ENCODE data around the gene GPR61. TPM values are rescaled to one million over a fixed set of nuclear protein-coding genes. Genes with fewer than 3 reads are reported as not detected.

Gene GPR61
- polyA plus RNA-seq, 1 donor from 2014 or later, result 9.7 TPM

- no peaks in the 10 kb centered on the region for H3F3A ChIP-seq (ENCODE audit: insufficient read depth, low read length, poor library complexity, severe bottlenecking)
- no peak for TF ChIP-seq MXI1 (conservative IDR thresholded peaks at IDR 0.05; ENCODE audit: poor library complexity, severe bottlenecking)
- TF ChIP-seq REST (IDR thresholded peaks at IDR 0.05; ENCODE audit: borderline replicate concordance), result no peak
- no peak for TF ChIP-seq RAD21 (conservative IDR thresholded peaks at IDR 0.05)
- TF ChIP-seq CTCF (IDR thresholded peaks at IDR 0.05; ENCODE audit: poor library complexity, severe bottlenecking), result no peak
- TF ChIP-seq POLR2AphosphoS5 (IDR thresholded peaks at IDR 0.05), result no peak
- TF ChIP-seq EZH2 (IDR thresholded peaks at IDR 0.05; ENCODE audit: borderline replicate concordance, insufficient read depth, low read length, poor library complexity, severe bottlenecking), result no peak
- TF ChIP-seq EP300 (conservative IDR thresholded peaks at IDR 0.05; ENCODE audit: poor library complexity, severe bottlenecking), result no peak
- no peak for TF ChIP-seq SMC3 (conservative IDR thresholded peaks at IDR 0.05; ENCODE audit: poor library complexity)
- TF ChIP-seq TAF1 (IDR thresholded peaks at IDR 0.05; ENCODE audit: low read depth), result no peak
- no peak overlapping the region for H3K9ac ChIP-seq (ENCODE audit: low read length)
- no peaks in the 10 kb centered on the region for H3K36me3 ChIP-seq (ENCODE audit: insufficient read depth, low read length)
- no peaks in the 10 kb centered on the region for H3K9me2 ChIP-seq (ENCODE audit: insufficient read depth, low read length)
- H2AFZ ChIP-seq (ENCODE audit: low read depth, low read length), result no peak overlapping the region
- no peaks in the 10 kb centered on the region for H3K27me3 ChIP-seq (ENCODE audit: insufficient read depth, low read depth, low read length)
- no peak overlapping the region for H3K4me3 ChIP-seq (ENCODE audit: low read length)
- H3K27ac ChIP-seq (ENCODE audit: low read length), result no peak overlapping the region
- no peaks in the 10 kb centered on the region for H4K20me1 ChIP-seq (ENCODE audit: insufficient read depth)
- no peaks in the 10 kb centered on the region for H3K9me3 ChIP-seq (ENCODE audit: low read length)
- H3K79me2 ChIP-seq (replicated peaks; ENCODE audit: insufficient read depth, low read length), result peaks cover 80% of the 10 kb centered on the region
- H3K4me2 ChIP-seq (ENCODE audit: low read length), result no peak overlapping the region
Measured at GRCh38 chr1:109567877-109568672, 28.4 kb downstream of the GPR61 start.

GRCh38 chr1:109569323-109569722, 29.7 kb downstream of the GPR61 start:
- Histone ChIP-seq H3K36me3 (ENCODE audit: insufficient read depth, low read length) (no peaks in the 10 kb centered on the region), H3K27ac (ENCODE audit: low read length) (no peak overlapping the region), H3K4me3 (ENCODE audit: low read length) (no peak overlapping the region), H3K9me2 (ENCODE audit: insufficient read depth, low read length) (no peaks in the 10 kb centered on the region), H3K4me2 (ENCODE audit: low read length) (no peak overlapping the region), H3K27me3 (ENCODE audit: insufficient read depth, low read depth, low read length) (no peaks in the 10 kb centered on the region), H4K20me1 (ENCODE audit: insufficient read depth) (no peaks in the 10 kb centered on the region), H3K9me3 (ENCODE audit: low read length) (no peaks in the 10 kb centered on the region), H3K9ac (ENCODE audit: low read length) (no peak overlapping the region), H2AFZ (ENCODE audit: low read depth, low read length) (no peak overlapping the region), H3K79me2 (replicated peaks; ENCODE audit: insufficient read depth, low read length) (peaks cover 68% of the 10 kb centered on the region), H3F3A (ENCODE audit: insufficient read depth, low read length, poor library complexity, severe bottlenecking) (no peaks in the 10 kb centered on the region)
- TF ChIP-seq MXI1 (conservative IDR thresholded peaks at IDR 0.05; ENCODE audit: poor library complexity, severe bottlenecking), result no peak
- no peak for TF ChIP-seq EP300 (conservative IDR thresholded peaks at IDR 0.05; ENCODE audit: poor library complexity, severe bottlenecking)
- TF ChIP-seq TAF1 (IDR thresholded peaks at IDR 0.05; ENCODE audit: low read depth), result no peak
- no peak for TF ChIP-seq CTCF (IDR thresholded peaks at IDR 0.05; ENCODE audit: poor library complexity, severe bottlenecking)
- TF ChIP-seq SMC3 (conservative IDR thresholded peaks at IDR 0.05; ENCODE audit: poor library complexity), result no peak
- no peak for TF ChIP-seq EZH2 (IDR thresholded peaks at IDR 0.05; ENCODE audit: borderline replicate concordance, insufficient read depth, low read length, poor library complexity, severe bottlenecking)
- TF ChIP-seq POLR2AphosphoS5 (IDR thresholded peaks at IDR 0.05), result no peak
- no peak for TF ChIP-seq REST (IDR thresholded peaks at IDR 0.05; ENCODE audit: borderline replicate concordance)
- no peak for TF ChIP-seq RAD21 (conservative IDR thresholded peaks at IDR 0.05)
